ENCODE measurements around the gene CRIP1.

The CRIP1 gene

DNA sequence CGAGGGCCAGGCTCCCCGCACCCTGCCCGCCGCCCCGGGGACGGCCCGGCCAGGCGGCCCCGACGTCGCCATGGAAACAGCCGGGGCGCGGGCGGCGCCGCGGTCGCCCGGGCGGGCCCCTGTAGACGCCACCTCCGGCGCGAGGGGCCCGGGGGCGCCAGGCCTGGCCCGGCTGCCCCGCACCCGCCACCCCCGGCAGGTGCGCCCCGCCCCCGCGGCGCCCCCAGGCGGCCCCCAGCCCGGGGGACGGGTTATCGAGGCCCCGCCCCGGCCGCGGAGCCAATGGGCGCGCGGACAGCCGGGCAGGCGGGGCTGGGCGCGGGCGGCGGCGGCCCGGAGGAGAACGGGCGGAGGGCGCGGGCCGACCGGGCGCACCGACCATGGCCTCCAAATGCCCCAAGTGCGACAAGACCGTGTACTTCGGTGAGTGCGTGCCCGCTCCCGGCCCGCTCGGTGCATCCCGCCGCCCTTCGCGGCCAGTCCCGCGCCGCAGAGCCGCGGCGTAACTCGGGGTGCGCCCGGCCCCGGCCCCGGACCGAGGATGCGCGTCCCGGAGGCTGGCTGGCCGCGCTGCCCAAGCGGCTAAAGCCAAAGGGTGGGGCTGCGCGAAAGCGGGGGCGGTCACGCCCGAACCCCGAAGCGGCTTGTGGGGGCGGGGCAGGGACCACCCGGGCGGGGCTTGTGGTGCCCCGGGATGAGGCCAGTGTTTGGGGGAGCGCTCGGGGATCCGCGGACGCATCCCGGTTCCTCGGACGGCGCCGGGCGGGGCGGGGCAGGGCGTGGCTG is 12.0 kb upstream of the CRIP1 start, which contains the start of gene CRIP2:
Gene CRIP2, plus strand, starts transcription at position 339 of the 786 bp plus-strand sequence. Its CDS starts 42 bp downstream, at position 381.
- no peaks in the 10 kb centered on the region; the same call in 1 of the 2 replicates for H3K27me3 ChIP-seq (replicated peaks; ENCODE audit: control insufficient read depth, insufficient read depth, low read length)
- no peak for DNase-seq (ENCODE audit: extremely low read depth, insufficient read length)
- TF ChIP-seq CTCF (IDR thresholded peaks at IDR 0.05; ENCODE audit: insufficient read depth, low read length, poor library complexity, severe bottlenecking) = no peak

DNA sequence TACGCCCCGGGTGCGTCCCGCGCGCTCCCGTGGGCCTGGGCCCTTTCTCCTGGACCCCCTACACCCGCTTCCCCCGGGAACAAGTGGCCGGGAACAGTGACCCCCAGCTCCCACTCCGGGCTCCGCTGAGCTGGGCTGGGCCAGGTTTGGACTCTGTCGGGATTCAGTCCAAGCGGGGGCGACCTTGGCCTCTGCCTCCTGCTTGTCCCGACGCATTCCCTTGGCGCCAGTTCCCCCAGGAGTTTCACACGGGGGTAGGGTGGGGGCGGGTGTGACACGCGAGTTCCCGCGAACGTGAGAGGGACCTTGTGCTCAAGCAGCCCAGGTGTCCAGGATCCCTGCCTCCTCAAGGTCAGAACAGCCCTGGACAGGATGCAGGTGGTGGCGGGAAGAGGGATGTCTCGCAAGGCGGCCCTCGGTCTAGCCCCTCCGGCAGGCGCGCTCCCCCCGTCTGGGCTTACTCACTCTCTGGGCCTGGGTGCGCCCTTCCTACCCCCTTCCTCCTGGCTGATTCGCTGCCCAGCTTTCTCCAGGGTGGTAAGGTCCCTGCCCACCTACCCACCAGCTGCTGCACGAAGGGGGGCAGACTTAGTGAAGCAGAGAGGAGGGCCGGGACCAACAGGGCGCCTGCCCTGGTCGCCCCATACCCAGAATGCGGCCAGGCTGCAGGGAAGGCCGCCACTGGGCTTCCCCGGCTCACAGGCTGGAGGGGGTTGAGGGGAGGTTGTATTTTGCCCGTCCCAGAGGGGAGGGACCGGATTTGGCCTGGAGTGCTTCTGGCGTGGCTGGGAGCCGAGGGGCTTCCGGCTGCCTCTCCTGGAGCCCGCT is 11.2 kb upstream of the CRIP1 start:
- no peak for TF ChIP-seq CTCF (IDR thresholded peaks at IDR 0.05; ENCODE audit: insufficient read depth, low read length, poor library complexity, severe bottlenecking)
- Histone ChIP-seq H3K36me3 (ENCODE audit: control insufficient read depth, insufficient read depth, low read length) (peaks cover 3% of the 10 kb centered on the region), H3K27me3 (replicated peaks; ENCODE audit: control insufficient read depth, insufficient read depth, low read length) (no peaks in the 10 kb centered on the region; the same call in 1 of the 2 replicates), H3K4me3 (replicated peaks; ENCODE audit: low read depth, low read length) (peak overlapping the region; percentile 43; the same call in 1 of the 2 replicates)
- DNase-seq (ENCODE audit: extremely low read depth, insufficient read length) = no peak

More for the DNA sequence above, 12.0 kb upstream of the CRIP1 start, which contains the start of gene CRIP2:
- Histone ChIP-seq H3K4me3 (replicated peaks; ENCODE audit: low read depth, low read length) (peak within 1 kb of the TSS; percentile 53), H3K36me3 (ENCODE audit: control insufficient read depth, insufficient read depth, low read length) (peaks cover 3% of the 10 kb centered on the region)

- no peaks in the 10 kb centered on the region for H3K36me3 ChIP-seq (ENCODE audit: control insufficient read depth, insufficient read depth, low read length)
These were observed 10.4 kb upstream of the CRIP1 start for GRCh38 chr14:105476097-105476830.

DNA sequence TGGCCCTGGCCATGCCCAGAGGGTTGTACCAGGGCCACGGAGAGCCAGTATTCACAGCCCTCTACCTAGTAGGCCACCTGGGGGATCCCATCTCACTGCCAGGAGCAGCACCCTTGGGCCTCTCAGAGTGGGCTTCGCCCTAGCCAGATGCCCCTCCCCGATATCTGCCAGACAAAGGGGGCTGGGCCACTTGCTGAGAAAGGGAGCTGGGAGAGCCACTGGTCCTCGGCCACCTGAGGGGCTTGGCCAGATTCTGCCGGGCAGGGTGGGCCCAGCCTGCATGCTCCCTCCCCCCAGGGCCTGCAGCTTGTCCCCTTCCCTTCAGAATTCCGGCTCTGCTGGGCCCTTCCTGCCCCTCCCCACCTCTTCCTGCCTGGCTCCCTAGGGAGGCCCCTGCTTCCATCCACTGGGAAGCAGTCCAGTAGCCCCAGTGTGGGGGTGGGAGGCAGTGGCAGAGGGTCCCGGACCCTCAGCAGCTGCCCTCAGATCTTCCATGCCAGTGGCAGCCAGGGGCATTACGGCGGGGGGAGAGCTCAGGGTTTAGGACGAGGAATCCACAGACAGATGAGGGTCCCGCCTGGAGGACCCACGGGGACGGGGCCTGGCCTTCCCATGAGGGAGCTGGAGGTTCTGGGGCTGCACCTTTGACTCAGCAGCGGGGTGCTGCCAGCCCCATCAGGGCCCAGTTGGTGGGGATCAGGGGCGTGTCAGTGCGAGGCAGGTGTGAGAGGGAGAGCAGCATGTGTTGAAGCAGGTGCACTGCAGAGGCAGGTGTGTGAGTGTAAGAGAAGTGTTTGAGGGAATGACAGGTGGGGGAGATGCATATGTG is 9.6 kb upstream of the CRIP1 start:
- no peak for TF ChIP-seq CTCF (IDR thresholded peaks at IDR 0.05; ENCODE audit: insufficient read depth, low read length, poor library complexity, severe bottlenecking)
- Histone ChIP-seq H3K4me3 (replicated peaks; ENCODE audit: low read depth, low read length) (no peak overlapping the region), H3K27me3 (replicated peaks; ENCODE audit: control insufficient read depth, insufficient read depth, low read length) (no peaks in the 10 kb centered on the region; the same call in 1 of the 2 replicates), H3K36me3 (ENCODE audit: control insufficient read depth, insufficient read depth, low read length) (no peaks in the 10 kb centered on the region)
- no peak for DNase-seq (ENCODE audit: extremely low read depth, insufficient read length)

More at GRCh38 chr14:105476097-105476830, 10.4 kb upstream of the CRIP1 start:
- DNase-seq (ENCODE audit: extremely low read depth, insufficient read length) = no peak
- H3K4me3 ChIP-seq (replicated peaks; ENCODE audit: low read depth, low read length) = no peak overlapping the region
- no peak for TF ChIP-seq CTCF (IDR thresholded peaks at IDR 0.05; ENCODE audit: insufficient read depth, low read length, poor library complexity, severe bottlenecking)
- no peaks in the 10 kb centered on the region; the same call in 1 of the 2 replicates for H3K27me3 ChIP-seq (replicated peaks; ENCODE audit: control insufficient read depth, insufficient read depth, low read length)
